ENCODE results near the gene DBNL. TPM values are rescaled to one million over a fixed set of nuclear protein-coding genes. Genes with fewer than 3 reads are reported as not detected.
A peak's percentile ranks its signal among the peaks of the same experiment; 100 is the strongest.

Gene DBNL
- total RNA-seq, 1 donor from 2014 or later, result 93.7 TPM

DNA sequence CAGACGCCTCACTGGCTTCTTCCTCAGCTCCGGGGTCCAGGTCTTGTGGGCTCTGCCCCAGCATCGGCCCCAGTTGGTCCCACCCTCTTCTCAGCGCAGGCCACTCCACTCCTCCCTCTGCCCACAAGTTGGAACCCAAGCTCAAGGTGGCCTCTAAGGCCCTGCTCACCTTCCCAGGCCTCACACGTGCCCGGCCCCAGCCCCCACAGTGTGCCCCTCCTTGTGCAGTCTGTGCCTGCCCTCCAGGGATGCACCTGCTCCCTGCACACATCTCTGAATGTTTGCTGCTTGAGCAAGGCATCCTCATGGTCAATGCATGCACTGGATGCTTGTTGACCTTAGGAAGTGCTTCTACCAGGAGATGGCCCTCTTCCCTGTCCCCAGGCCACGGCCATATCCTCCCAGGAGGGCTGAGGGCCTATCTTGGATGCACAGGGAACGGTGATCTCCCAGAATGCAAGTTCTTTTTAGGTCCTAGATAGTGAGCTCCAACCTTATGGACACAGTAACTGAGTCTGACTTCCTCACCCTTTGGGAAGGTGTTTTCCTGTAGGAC lies 51.9 kb downstream of the DBNL start:
- peak; percentile 9 for ATAC-seq
- TF ChIP-seq, protein P1, sequence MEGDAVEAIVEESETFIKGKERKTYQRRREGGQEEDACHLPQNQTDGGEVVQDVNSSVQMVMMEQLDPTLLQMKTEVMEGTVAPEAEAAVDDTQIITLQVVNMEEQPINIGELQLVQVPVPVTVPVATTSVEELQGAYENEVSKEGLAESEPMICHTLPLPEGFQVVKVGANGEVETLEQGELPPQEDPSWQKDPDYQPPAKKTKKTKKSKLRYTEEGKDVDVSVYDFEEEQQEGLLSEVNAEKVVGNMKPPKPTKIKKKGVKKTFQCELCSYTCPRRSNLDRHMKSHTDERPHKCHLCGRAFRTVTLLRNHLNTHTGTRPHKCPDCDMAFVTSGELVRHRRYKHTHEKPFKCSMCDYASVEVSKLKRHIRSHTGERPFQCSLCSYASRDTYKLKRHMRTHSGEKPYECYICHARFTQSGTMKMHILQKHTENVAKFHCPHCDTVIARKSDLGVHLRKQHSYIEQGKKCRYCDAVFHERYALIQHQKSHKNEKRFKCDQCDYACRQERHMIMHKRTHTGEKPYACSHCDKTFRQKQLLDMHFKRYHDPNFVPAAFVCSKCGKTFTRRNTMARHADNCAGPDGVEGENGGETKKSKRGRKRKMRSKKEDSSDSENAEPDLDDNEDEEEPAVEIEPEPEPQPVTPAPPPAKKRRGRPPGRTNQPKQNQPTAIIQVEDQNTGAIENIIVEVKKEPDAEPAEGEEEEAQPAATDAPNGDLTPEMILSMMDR (IDR thresholded peaks at IDR 0.05), result no peak
- H3K4me3 ChIP-seq, result no peak overlapping the region

DNA sequence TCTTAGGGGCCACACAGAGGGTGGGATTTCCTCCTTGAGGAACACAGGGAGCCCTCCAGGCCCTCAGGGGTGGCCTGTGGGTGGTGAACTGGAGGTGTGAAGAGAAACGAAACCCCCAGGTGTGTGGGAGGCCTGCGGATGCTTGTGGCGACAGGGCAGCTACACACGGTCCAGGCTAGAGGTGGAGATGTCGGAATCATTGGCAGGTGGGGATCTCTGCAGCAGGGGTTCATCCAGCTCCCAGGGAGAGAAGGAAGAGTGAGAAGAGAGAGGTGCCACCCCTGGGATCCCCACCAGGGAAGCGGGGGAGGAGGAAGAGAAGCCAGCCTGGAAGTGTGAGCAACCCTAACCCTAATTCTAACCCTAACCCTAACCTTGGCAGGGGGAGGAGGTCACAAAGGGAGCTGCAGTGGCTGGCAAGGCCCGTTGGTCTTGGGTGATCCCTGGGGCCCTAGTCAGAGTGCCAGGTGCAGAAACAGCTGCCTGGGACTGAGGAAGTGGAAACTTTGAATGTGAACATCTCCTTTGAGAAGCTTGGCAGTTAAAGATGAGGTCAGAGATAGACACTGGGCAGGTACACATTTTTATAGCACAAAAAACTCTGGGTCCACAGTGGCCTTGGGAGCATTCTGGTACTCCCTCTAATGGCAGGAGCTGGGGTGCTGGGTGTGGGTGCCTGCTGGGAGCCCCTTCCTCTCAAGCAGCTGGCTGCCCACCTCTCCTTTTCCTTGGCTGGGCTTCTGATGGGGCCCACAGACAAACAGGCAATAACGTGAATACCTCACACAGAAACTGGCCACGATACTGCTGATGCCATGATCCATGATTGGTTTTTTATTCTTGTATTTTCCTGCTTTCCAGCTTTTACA lies 52.8 kb downstream of the DBNL start:
- DNase-seq (no peak), ATAC-seq (no peak)
- Histone ChIP-seq H3K4me3 (no peak overlapping the region), H3K27ac (no peak overlapping the region), H3K9me3 (no peaks in the 10 kb centered on the region), H3K27me3 (no peaks in the 10 kb centered on the region), H3K4me1 (no peaks in the 10 kb centered on the region), H3K36me3 (no peaks in the 10 kb centered on the region)
- TF ChIP-seq, protein P1 (IDR thresholded peaks at IDR 0.05), result no peak
- intact Hi-C loops (cut with DNase I), result no loop called here

More for the DNA sequence above, 51.9 kb downstream of the DBNL start:
- DNase-seq, result no peak
- H3K27ac ChIP-seq, result no peak overlapping the region
- no peaks in the 10 kb centered on the region for H3K27me3 ChIP-seq
- no peaks in the 10 kb centered on the region for H3K4me1 ChIP-seq
- H3K36me3 ChIP-seq, result no peaks in the 10 kb centered on the region
- H3K9me3 ChIP-seq, result no peaks in the 10 kb centered on the region
- intact Hi-C loops (cut with DNase I), result no loop called here

DNA sequence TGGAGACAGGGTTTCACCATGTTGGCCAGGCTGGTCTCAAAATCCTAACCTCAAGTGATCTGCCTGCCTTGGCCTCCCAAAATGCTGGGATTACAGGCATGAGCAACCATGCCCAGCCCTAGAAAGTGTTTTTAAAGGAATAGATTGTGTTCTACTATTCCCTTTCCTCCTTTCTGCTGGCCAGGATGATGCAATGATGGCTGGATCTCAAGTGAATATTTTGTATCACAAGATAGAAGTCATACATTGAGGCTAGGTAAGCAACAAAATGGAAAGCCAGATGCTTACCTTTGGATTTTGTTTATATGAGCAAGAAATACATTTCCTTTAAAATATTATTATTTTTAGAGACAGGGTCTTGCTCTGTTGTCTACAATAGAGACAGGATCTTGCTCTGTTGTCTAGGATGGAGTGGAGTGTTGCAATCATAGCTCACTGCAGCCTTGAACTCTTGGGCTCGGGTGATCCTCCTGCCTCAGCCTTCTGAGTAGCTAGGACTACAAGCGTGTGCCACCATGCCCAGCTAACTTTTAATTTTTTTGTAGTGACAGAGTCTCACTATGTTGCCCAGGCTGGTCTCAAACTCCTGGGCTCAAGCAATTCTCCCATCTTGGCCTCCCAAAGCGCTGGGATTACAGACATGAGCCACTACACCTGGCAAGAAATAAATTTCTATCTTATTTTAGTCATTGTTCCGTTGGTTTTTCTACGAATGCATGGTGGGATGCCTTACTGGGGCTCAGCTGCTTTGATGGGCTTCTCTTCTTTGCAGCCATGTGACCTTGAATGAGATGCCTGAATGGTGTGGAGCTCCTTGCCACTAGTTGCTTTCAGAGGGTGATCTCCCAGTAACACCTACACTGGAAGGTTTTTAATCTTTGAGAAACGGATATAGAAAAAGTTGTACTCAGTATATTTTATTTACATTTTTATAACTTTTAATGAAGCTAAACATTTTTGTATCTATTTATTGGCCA lies 53.9 kb downstream of the DBNL start:
- H3K27me3 ChIP-seq, result no peaks in the 10 kb centered on the region
- DNase-seq (no peak), ATAC-seq (no peak)
- H3K36me3 ChIP-seq, result no peaks in the 10 kb centered on the region
- H3K9me3 ChIP-seq, result no peaks in the 10 kb centered on the region
- intact Hi-C loops (cut with DNase I), result no loop called here
- H3K4me1 ChIP-seq, result peaks cover 3% of the 10 kb centered on the region
- TF ChIP-seq, protein P1 (IDR thresholded peaks at IDR 0.05), result no peak
- H3K27ac ChIP-seq, result no peak overlapping the region
- H3K4me3 ChIP-seq, result no peak overlapping the region

DNA sequence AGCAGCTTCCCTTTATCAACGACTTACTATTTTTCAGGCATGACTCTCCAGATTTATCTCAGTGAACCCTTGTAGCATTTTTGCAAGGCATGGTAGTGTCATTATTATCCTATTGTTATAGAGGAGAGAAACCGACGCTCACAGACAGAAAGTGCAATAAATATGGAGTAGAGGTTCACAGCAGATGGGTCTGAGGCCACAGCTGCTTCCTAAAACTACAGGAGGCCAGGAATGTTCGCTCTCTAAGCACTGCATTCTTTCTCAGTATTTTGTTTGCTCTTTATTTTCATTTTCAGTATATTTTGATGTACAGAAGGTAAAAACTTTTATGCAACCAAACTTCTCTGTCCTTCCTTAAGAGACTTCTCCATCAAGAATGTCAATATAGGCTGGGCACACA lies 55.2 kb downstream of the DBNL start:
- H3K9me3 ChIP-seq, result no peaks in the 10 kb centered on the region
- intact Hi-C loops (cut with DNase I), result no loop called here
- no peak for ATAC-seq
- H3K4me1 ChIP-seq, result peaks cover 3% of the 10 kb centered on the region
- TF ChIP-seq, protein P1 (IDR thresholded peaks at IDR 0.05), result no peak
- peak overlapping the region; percentile 76 for H3K27ac ChIP-seq
- H3K4me3 ChIP-seq, result no peak overlapping the region
- no peaks in the 10 kb centered on the region for H3K36me3 ChIP-seq
- DNase-seq, result no peak
- no peaks in the 10 kb centered on the region for H3K27me3 ChIP-seq

DNA sequence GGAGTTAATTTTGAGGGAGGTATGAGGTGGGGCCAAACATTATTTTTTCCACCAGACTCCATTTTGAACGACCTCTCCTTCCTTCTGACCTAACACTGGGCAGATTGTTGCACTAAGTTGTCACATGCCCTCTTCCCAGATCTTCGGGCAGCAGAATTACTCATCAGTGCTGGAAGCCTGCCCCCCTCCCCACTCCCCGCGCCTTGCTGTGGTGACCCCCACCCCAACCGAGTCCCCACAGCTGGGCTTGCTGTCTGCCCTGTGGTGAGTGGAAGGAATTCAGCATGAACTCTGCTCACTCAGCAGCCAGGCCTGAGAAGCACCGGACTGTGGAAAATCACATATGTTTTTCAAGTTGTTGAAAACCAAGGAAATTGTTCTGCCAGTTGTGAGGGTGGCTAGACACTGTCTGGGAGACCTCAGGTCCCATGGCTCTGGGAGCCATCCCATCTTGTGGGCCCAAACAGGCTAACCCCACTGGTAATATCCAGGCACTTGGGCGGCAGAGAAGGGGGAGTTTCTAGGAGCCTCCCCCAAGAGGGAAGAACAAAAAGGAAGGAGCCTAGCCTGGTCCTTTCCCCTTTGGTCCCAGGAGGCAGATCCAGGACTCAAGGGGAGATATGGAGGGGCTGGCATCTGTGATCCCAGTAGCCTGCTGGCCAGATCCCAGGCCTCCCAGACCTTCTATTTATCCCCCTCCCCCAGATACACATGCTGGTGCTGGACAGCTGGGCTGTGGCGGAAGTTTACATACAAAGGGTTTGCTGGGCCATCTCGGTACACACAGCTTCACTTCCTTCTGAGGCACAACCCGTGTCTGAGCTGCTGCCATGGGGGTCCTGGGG lies 56.2 kb downstream of the DBNL start:
- Histone ChIP-seq H3K27me3 (no peaks in the 10 kb centered on the region), H3K36me3 (no peaks in the 10 kb centered on the region), H3K9me3 (no peaks in the 10 kb centered on the region), H3K4me1 (peaks cover 3% of the 10 kb centered on the region), H3K4me3 (no peak overlapping the region), H3K27ac (peak overlapping the region; percentile 76)
- ATAC-seq (no peak), DNase-seq (no peak)
- intact Hi-C loops (cut with DNase I), result no loop called here
- TF ChIP-seq, protein P1 (IDR thresholded peaks at IDR 0.05), result no peak

Data from upper lobe of right lung (tissue), 1 donor.